GM21367 (cell line): ENCODE data around the gene PCBD2.
"Not testable (repeated sequence)": the region's sequence is repeated elsewhere in the genome, so short reads cannot be mapped to it uniquely, and the experiment has no call there.

Experiments
- ATAC-seq: cut with Tn5 transposase; IDR thresholded peaks from one replicate; pipeline ENCODE4 v1.9.1; 2021; ENCODE audit not compliant: unreplicated experiment

PCBD2 gene

DNA sequence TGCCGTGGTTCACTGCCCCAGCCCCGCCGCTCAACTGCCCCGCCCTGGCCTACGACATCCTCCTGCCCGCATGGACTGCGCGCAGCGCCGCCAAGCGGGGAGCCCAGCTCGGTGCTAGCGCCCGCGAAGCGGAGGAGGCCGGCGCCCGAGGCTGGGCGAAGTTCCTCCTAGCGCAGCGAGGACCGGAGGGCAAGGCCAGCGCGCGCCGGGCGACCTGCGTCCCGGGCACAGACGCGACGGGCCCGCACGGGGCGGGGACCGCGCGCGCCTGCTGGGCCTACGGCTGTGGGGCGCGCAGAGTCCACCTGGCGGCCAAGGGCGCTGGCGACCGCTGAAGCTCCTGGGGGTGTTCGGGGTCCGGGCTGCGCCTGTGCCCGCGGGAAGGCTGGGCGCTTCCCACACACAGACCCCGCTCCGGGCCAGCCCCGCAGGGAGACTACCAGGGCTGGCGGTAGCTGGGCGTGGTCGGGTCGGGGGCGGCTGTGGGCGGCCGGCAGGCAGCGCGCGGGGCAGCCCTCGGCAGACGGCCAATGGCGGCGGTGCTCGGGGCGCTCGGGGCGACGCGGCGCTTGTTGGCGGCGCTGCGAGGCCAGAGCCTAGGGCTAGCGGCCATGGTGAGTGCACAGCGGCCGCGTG, at the start of gene PCBD2:
Gene PCBD2 (plus strand): TSS at position 522 of the 636 bp plus-strand sequence. CDS start 9 bp downstream, at position 531.
- ATAC-seq, result peak; percentile 76

GRCh38 chr5:134856465-134856864, 48.5 kb upstream of the PCBD2 start:
- not testable (repeated sequence) for ATAC-seq

DNA sequence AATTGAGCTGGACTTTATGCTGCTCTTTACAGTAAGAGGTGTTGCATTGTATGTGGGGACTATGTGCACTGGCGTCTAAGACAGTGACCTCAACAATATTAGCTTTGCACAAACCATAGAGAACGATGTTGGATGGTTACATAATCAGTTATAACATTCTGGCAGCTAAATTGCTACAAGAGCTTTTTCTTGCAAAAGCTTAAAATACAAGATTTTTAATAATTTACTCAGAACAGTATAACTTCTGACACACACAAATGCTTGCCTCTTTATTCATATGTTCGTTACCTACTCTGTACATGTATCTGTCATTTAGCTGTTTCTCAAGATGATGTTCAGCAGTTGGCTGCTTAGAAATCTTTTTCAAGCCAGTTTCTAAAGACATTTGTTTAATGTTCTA, 47.5 kb upstream of the PCBD2 start:
- ATAC-seq, result no peak

DNA sequence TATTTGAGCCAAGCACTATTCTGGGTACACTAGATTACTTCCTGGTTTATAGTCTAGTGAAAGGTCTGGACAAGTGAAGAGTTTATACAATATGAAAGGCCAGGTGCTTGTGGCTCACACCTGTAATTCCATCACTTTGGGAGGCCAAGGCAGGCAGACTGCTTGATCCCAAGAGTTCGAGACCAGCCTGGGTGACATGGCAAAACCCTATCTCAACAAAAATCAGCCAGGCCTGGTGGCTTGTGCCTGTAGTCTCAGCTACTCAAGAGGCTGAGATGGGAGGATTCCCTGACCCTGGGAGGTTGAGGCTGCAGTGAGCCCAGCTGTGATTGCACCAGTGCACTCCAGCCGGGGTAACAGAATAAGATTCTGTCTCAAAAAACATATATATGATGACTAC, 40.2 kb upstream of the PCBD2 start:
- no peak for ATAC-seq

DNA sequence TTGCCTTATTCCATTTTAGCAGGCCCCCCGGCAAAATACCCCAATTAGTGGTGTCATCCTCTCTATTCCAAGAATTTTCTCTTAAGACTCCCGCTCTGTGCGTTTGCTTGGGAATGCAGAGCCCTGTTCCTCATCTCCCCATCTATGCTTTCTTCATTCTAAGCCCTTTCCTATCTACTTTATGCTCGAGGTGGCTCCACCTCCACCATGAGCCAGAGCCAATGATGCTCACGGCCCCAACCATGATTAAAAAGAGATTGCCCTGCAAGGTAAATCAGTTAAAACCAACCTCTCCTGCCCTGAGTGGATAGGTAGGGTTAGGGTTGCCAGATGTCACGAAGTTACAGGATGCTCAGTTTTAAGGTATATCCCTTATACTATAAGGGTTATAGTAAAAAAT, 31.4 kb upstream of the PCBD2 start:
- no peak for ATAC-seq

DNA sequence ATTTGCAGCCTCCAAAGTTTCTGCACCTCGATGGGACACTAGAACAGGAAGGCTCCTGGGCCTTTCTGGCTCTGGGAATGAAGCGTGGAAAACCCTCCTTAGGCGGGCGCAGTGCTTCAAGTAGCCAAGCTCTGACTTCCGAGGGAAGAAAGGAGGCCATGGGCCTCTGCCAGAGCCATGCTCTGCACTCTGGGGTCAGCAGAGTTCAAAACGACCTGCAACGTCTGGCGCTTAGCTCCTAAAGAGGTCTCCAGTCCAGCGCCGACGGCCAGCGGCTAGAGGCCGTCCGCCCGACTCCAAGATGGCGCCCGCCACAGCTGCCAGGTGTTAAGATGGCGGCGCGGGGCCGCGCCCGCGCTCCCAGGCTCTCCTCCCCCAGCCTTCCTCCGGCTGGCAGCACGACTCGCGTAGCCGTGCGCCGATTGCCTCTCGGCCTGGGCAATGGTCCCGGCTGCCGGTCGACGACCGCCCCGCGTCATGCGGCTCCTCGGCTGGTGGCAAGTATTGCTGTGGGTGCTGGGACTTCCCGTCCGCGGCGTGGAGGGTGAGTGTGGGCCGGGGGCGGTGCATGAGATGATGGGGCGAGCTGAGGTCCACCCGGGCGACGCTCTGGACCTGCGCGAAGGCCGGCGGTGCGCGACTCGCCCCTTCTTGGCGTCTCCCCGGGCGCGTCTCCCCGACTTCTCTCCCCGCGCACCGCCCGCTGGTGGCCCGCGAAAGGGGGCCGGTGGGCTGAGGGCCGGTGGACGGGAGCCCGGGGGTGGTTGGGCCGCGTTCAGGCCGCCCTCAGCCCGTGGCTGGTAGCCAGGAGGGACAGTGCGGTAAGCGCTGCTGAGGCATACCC, 30.7 kb upstream of the PCBD2 start, which contains the start of gene TXNDC15:
Gene TXNDC15 (plus strand): TSS at position 385 of the 844 bp plus-strand sequence. CDS start 57 bp downstream, at position 442.
- ATAC-seq, result peak; percentile 74

- ATAC-seq, result no peak
These were observed 29.9 kb upstream of the PCBD2 start for GRCh38 chr5:134874831-134875655.

DNA sequence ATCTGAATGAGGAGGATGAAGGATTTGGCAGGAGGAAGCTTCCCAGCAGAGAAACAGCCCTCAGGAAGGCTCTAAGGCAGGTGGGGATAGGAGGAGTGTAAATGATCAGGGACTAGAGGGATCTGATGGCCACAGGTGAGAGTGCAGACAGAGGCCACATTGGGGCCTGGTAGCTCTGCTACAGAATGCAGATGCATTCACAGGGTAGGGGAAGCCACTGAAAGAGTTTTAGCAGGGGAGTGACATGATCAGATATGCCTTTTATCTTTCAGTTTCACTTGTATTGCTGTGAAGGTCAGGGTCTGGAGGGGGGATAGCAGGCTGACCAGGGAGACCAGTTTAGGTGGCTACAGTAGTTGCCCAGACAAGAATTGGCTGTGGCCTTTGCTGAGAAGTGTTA, 27.8 kb upstream of the PCBD2 start:
- ATAC-seq, result no peak

DNA sequence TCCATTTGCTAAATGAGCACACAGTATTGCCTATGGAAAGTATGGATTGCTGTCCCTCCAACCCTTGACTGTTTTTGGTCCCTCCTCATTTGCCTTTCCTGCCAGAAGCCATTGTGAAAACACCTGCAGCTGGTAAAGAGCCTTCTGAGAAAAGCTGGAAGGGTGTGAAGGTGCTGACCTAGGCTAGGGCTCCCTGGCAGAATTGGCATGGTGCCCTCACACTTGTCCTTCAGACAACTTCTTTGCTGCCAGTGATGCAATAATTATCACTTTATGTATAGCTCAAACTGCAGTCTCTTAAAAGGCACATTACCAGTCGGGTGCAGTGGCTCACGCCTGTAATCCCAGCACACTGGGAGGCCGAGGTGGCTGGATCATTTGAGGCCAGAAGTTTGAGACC, 26.5 kb upstream of the PCBD2 start:
- no peak for ATAC-seq

GRCh38 chr5:134879456-134879855, 25.5 kb upstream of the PCBD2 start:
- no peak for ATAC-seq

DNA sequence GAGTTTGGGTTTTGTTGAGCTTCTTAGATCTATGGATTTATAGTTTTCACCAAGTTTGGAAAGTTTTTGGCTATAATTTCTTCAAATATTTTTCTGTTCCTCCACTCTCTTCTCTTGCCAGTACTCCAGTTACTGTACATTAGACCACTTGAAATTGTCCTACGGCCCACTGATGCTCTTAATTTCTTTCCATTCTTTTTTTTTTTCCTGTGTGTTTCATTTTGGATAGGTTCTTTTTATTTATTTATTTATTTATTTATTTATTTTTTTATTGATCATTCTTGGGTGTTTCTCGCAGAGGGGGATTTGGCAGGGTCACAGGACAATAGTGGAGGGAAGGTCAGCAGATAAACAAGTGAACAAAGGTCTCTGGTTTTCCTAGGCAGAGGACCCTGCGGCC, 24.0 kb upstream of the PCBD2 start:
- ATAC-seq, result not testable (repeated sequence)

- not testable (repeated sequence) for ATAC-seq
These were observed 23.2 kb upstream of the PCBD2 start for GRCh38 chr5:134881711-134882110.

GRCh38 chr5:134887593-134888159, 17.3 kb upstream of the PCBD2 start:
- no peak for ATAC-seq

DNA sequence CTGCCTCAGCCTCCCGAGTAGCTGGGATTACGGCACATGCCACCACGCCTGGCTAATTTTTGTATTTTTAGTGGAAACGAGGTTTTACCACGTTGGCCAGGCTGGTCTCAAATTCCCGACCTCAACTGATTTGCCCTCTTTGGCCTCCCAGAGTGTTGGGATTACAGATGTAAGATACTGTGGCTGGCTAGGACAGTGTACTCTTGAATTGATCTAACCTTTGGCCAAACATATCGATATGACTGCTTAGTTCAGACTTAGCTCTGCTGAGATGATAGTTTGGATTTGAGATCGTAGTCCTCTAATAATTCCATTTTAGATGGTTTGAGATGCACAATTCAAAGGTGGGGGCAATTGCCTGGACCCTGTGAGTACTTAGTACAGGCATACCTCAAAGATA, 15.6 kb upstream of the PCBD2 start:
- no peak for ATAC-seq

- no peak for ATAC-seq
These were observed 13.5 kb upstream of the PCBD2 start for GRCh38 chr5:134891473-134891872.

GRCh38 chr5:134892282-134892681, 12.6 kb upstream of the PCBD2 start:
- ATAC-seq, result no peak

GRCh38 chr5:134892926-134893325, 12.0 kb upstream of the PCBD2 start:
- no peak for ATAC-seq

DNA sequence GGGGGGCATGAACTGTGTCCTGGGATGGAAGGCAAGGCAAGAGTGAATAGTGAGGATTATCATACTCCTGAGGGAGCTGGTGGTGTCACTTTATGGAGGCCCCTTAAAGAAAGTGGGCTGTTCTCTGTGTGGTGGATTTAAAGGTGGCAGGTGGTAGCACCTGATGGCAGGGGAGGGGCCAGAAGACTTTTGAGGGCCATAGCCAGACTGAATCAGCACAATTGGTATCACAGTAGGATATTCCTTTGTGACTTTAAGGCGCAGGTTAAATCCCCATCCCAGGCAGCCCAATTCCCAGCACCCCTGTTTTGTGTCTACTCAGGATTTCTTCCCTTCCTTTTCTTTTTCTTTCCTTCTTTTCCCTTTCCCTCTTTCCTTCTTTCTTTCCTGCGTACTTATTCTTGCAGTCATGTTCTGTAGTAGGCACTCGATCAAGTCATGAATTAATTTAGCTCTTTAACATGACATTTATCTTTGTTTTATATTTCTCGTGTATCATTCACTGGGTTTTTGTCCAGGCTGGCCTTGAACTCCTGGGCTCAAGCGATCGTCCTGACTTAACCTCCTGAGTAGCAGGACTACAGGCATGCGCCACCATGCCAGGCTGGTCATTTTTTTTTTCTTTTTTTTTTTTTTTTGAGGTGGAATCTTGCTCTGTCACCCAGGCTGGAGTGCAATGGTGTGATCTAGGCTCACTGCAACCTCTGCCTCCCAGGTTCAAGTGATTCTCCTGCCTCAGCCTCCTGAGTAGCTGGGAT, 11.0 kb upstream of the PCBD2 start:
- ATAC-seq, result no peak

DNA sequence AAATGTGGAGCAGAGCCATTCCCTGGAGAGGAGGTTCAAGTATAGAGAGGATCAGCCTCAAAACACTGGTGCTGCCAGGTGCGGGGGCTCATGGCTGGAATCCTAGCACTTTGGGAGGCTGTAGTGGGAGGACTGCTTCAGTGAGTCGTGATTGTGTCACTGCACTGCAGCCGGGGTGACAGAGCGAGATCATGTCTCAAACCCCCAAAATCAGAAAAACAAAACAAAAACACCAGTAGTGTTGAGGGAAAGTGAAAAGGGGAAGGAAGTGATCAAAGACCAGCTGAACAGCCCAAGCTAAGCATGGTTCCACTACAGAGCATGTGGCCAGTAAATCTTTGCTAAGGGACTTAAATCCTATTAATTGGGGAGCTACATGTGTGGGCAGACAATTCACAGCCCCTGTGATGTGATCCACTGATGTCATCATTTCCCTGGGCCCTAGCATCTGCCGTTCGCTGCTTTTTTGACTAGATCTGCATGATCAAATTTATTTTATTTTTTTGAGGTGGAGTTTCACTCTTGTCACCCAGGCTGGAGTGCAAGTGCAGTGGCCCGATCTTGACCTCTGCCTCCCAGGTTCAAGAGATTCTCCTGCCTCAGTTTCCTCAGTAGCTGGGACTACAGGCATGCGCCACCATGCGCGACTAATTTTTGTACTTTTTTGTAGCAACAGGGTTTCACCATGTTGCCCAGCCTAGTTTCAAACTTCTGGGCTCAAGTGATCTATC, 2.7 kb upstream of the PCBD2 start:
- no peak for ATAC-seq
